Measurements from ENCODE around the gene SLC11A1. TPM values are rescaled to one million over a fixed set of nuclear protein-coding genes. Genes with fewer than 3 reads are reported as not detected.

The SLC11A1 gene
- total RNA-seq, 3 donors from 2014 or later = 0.05 to 0.61 (median 0.05) TPM

DNA sequence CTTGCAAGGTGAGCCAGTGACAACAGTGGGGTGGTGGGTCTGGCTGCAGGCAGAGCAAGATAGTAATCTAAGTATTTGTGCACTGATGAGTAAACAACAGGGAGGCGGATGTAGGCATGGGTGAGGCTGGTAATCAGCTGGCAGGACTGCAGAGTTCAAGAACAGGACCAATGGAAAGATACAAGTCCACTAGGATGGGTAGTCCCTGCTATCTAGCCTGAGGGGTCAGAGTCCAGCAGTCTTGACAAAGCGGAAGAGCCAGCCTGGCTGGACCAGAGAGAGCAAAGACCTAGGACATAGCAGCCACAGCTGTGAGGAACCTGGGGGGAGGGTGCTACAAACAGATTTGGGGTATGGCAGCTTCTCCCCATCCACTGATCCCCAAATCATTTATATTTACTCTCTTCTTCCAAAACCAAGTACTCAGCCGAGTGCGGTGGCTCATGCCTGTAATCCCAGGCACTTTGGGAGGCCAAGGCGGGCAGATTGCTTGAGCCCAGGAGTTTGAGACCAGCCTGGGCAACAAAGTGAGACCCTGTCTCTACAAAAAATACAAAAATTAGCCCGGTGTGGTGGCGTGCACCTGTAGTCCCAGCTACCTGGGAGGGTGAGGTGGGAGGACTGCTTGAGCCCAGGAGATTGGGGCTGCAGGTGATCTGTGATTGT, 62.8 kb downstream of the SLC11A1 start:
- ATAC-seq (no peak), DNase-seq (no peak)
- no peaks in the 10 kb centered on the region for H3K27me3 Mint-ChIP-seq (ENCODE audit: low read depth)
- H3K4me1 Mint-ChIP-seq (ENCODE audit: low read depth) = no peaks in the 10 kb centered on the region
- no peak overlapping the region for H3K4me3 Mint-ChIP-seq
- H3K36me3 Mint-ChIP-seq (ENCODE audit: insufficient read depth) = peaks cover 13% of the 10 kb centered on the region
- H3K9me3 Mint-ChIP-seq = no peaks in the 10 kb centered on the region

DNA sequence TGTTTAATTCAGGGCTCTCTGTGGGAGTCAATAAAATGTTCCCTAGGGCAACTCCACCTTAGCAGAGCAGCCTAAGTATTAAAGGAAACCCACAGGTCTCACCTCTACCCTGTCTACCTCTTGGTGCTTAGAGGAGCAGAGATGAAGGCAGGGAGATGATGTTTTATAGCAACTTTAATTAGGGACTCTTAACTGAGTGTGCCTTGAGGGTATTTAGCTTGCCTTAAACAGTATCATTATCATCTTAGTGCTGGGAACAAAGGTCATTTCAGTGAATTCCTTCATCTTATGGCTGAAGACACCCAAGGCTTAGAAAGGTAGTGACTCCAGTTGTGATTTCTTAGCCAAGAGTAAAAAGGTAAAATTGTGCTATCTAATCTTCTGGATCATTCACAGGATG, 63.5 kb downstream of the SLC11A1 start:
- Mint-ChIP-seq H3K9me3 (no peaks in the 10 kb centered on the region), H3K4me1 (ENCODE audit: low read depth) (no peaks in the 10 kb centered on the region), H3K27me3 (ENCODE audit: low read depth) (no peaks in the 10 kb centered on the region), H3K4me3 (no peak overlapping the region), H3K36me3 (ENCODE audit: insufficient read depth) (peaks cover 17% of the 10 kb centered on the region)
- ATAC-seq (no peak), DNase-seq (no peak)

Other genes with a start within 250 kb of the SLC11A1 start
- not detected for gene CXCR1, start 215.3 kb upstream of the SLC11A1 start, total RNA-seq
- 100 to 1,000 TPM; 381 to 396 (median 382) TPM for gene ARPC2, start 165.1 kb upstream of the SLC11A1 start, total RNA-seq
- under 1 TPM; 0.66 to 0.69 (median 0.68) TPM for gene GPBAR1, start 121.3 kb upstream of the SLC11A1 start, total RNA-seq
- gene AAMP, start 112.1 kb upstream of the SLC11A1 start, total RNA-seq = 100 to 1,000 TPM; 128 to 142 (median 131) TPM
- gene PNKD, start 111.8 kb upstream of the SLC11A1 start, total RNA-seq = 10 to 100 TPM; 14.7 to 19.1 (median 17.8) TPM
- 10 to 100 TPM; 49.0 to 60.5 (median 52.8) TPM for gene TMBIM1, start 89.8 kb upstream of the SLC11A1 start, total RNA-seq
- not detected for gene CATIP, start 25.4 kb upstream of the SLC11A1 start, total RNA-seq
- 10 to 100 TPM; 42.8 to 58.0 (median 52.7) TPM for gene CTDSP1, start 17.6 kb downstream of the SLC11A1 start, total RNA-seq
- gene VIL1, start 36.9 kb downstream of the SLC11A1 start, total RNA-seq = under 1 TPM; 0.11 to 0.24 (median 0.23) TPM
- 10 to 100 TPM; 30.9 to 31.4 (median 31.2) TPM for gene USP37, start 186.1 kb downstream of the SLC11A1 start, total RNA-seq
- 100 to 1,000 TPM; 111 to 126 (median 119) TPM for gene CNOT9, start 186.6 kb downstream of the SLC11A1 start, total RNA-seq
- gene PLCD4, start 225.6 kb downstream of the SLC11A1 start, total RNA-seq = under 1 TPM in 2 of 3 donors, not detected in 1; 0.05 to 0.40 TPM